ENCODE measurements around the gene NOTCH1.

- TF ChIP-seq CTCF (conservative IDR thresholded peaks at IDR 0.05; ENCODE audit: low read depth, low read length) (no peak), POLR2A (IDR thresholded peaks at IDR 0.05; ENCODE audit: low read depth, low read length) (no peak), SMC3 (IDR thresholded peaks at IDR 0.05; ENCODE audit: low read depth, low read length) (no peak), RFX5 (IDR thresholded peaks at IDR 0.05; ENCODE audit: low read depth, low read length) (no peak), FOS (IDR thresholded peaks at IDR 0.05; ENCODE audit: low read depth, low read length) (no peak), CHD1 (IDR thresholded peaks at IDR 0.05; ENCODE audit: low read depth, low read length) (no peak), MXI1 (IDR thresholded peaks at IDR 0.05; ENCODE audit: borderline replicate concordance, low read depth, low read length) (no peak), USF2 (IDR thresholded peaks at IDR 0.05; ENCODE audit: low read depth, low read length) (no peak), MAFK (IDR thresholded peaks at IDR 0.05; ENCODE audit: low read depth, low read length) (no peak), RAD21 (IDR thresholded peaks at IDR 0.05; ENCODE audit: low read length) (no peak), CEBPB (IDR thresholded peaks at IDR 0.05; ENCODE audit: low read depth, low read length) (no peak), MAZ (IDR thresholded peaks at IDR 0.05; ENCODE audit: borderline replicate concordance, low read depth, low read length) (no peak)
Measured at GRCh38 chr9:136578915-136579649, 33.2 kb upstream of the NOTCH1 start.

All from IMR-90 (cell line).